ENCODE results near the gene STYX.

GRCh38 chr14:52706286-52706685 is 23.7 kb upstream of the STYX start:
- TF ChIP-seq CTCF (conservative IDR thresholded peaks at IDR 0.05; ENCODE audit: low read depth in 2 of 2) (no peak), EZH2 (IDR thresholded peaks at IDR 0.05; ENCODE audit: low read depth, unreplicated experiment) (no peak), ZNF114 (CRISPR knock-in tag; IDR thresholded peaks at IDR 0.05) (no peak), POLR2AphosphoS5 (IDR thresholded peaks at IDR 0.05; ENCODE audit: low read depth) (no peak), JUNB (IDR thresholded peaks at IDR 0.05; ENCODE audit: unreplicated experiment) (no peak), EZH2phosphoT487 (IDR thresholded peaks at IDR 0.05; ENCODE audit: unreplicated experiment) (no peak), NANOG (IDR thresholded peaks at IDR 0.05; ENCODE audit: borderline replicate concordance) (no peak), CREB1 (CRISPR knock-in tag; IDR thresholded peaks at IDR 0.05; ENCODE audit: low read depth) (no peak)
- TF ChIP-seq, protein P1, sequence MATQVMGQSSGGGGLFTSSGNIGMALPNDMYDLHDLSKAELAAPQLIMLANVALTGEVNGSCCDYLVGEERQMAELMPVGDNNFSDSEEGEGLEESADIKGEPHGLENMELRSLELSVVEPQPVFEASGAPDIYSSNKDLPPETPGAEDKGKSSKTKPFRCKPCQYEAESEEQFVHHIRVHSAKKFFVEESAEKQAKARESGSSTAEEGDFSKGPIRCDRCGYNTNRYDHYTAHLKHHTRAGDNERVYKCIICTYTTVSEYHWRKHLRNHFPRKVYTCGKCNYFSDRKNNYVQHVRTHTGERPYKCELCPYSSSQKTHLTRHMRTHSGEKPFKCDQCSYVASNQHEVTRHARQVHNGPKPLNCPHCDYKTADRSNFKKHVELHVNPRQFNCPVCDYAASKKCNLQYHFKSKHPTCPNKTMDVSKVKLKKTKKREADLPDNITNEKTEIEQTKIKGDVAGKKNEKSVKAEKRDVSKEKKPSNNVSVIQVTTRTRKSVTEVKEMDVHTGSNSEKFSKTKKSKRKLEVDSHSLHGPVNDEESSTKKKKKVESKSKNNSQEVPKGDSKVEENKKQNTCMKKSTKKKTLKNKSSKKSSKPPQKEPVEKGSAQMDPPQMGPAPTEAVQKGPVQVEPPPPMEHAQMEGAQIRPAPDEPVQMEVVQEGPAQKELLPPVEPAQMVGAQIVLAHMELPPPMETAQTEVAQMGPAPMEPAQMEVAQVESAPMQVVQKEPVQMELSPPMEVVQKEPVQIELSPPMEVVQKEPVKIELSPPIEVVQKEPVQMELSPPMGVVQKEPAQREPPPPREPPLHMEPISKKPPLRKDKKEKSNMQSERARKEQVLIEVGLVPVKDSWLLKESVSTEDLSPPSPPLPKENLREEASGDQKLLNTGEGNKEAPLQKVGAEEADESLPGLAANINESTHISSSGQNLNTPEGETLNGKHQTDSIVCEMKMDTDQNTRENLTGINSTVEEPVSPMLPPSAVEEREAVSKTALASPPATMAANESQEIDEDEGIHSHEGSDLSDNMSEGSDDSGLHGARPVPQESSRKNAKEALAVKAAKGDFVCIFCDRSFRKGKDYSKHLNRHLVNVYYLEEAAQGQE (IDR thresholded peaks at IDR 0.05; ENCODE audit: unreplicated experiment): no peak
- TF ChIP-seq, protein P2, sequence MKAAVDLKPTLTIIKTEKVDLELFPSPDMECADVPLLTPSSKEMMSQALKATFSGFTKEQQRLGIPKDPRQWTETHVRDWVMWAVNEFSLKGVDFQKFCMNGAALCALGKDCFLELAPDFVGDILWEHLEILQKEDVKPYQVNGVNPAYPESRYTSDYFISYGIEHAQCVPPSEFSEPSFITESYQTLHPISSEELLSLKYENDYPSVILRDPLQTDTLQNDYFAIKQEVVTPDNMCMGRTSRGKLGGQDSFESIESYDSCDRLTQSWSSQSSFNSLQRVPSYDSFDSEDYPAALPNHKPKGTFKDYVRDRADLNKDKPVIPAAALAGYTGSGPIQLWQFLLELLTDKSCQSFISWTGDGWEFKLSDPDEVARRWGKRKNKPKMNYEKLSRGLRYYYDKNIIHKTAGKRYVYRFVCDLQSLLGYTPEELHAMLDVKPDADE (IDR thresholded peaks at IDR 0.05): no peak

Data from GM23338 (cell line).